ENCODE data around the gene GRAP2.
"Not testable (repeated sequence)": the region's sequence is repeated elsewhere in the genome, so short reads cannot be mapped to it uniquely, and the experiment has no call there.

The GRAP2 gene

DNA sequence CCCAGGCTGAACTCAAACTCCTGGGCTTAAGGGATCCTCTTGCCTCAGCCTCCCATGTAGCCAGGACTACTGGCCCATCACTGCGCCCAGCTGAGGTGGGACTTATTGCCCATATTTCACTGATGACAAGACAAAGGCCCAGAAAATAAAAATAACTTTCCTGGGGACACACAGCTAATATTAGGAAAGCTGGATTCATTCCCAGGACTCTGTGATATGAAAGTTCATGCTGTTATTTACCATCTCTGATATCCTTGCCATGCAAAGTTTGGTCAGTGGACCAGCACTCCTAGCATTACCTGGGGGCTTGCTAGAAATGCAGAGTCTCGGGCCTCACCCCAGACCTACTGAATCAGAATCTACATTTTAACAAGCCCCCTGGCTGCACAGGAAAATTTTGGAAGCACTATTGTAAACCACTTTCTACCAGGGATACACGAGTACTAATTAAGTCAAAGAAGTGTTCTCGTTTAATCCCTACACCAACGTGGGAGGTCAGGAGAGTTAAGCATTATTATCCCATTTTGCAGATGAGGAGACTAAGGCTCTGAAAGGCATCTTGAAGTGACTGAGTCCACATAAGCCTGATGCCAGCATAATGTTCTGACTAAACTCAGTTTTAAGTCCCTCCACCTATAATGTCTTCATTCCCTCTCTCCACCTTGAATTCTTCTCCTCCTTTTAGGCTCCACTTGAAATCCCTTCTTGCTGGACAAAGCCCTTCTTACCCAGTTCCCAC is 91.4 kb downstream of the GRAP2 start:
- CTCF ChIA-PET: interaction anchor here (2.0 kb wide), 1 partner anchor 33 kb away, joined by 9 read pairs; no protein-coding TSS in a partner anchor
- TF ChIP-seq, protein P1, sequence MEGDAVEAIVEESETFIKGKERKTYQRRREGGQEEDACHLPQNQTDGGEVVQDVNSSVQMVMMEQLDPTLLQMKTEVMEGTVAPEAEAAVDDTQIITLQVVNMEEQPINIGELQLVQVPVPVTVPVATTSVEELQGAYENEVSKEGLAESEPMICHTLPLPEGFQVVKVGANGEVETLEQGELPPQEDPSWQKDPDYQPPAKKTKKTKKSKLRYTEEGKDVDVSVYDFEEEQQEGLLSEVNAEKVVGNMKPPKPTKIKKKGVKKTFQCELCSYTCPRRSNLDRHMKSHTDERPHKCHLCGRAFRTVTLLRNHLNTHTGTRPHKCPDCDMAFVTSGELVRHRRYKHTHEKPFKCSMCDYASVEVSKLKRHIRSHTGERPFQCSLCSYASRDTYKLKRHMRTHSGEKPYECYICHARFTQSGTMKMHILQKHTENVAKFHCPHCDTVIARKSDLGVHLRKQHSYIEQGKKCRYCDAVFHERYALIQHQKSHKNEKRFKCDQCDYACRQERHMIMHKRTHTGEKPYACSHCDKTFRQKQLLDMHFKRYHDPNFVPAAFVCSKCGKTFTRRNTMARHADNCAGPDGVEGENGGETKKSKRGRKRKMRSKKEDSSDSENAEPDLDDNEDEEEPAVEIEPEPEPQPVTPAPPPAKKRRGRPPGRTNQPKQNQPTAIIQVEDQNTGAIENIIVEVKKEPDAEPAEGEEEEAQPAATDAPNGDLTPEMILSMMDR (IDR thresholded peaks at IDR 0.05; ENCODE audit: insufficient read depth, low read length, missing control alignments): no peak

DNA sequence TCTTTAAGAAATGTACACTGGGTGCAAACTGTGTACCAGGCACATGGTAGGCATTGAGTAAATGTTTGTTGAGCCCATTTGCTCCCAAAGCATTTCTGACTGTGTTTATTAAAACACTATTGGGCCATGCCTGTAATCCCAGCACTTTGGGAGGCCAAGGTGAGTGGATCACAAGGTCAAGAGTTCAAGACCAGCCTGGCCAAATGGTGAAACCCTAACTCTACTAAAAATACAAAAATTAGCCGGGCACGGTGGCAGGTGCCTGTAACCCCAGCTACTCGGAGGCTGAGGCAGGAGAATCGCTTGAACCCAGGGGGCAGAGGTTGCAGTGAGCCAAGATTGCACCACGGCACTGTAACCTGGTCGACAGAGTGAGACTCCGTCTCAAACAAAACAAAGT is 92.0 kb downstream of the GRAP2 start:
- H3K4me3 ChIP-seq (ENCODE audit: low read depth, low read length); DNase-seq (ENCODE audit: low read depth, low spot score); POLR2A ChIA-PET: not testable (repeated sequence)
- CTCF ChIA-PET: interaction anchor here (1.6 to 2.0 kb wide), 2 partner anchors 32 to 459 kb away, joined by 5 to 9 read pairs; no protein-coding TSS in a partner anchor

More for the DNA sequence above, 91.4 kb downstream of the GRAP2 start:
- H3K4me3 ChIP-seq (ENCODE audit: low read depth, low read length): no peak overlapping the region
- POLR2A ChIA-PET: no interaction called here
- no peak for DNase-seq (ENCODE audit: low read depth, low spot score)

DNA sequence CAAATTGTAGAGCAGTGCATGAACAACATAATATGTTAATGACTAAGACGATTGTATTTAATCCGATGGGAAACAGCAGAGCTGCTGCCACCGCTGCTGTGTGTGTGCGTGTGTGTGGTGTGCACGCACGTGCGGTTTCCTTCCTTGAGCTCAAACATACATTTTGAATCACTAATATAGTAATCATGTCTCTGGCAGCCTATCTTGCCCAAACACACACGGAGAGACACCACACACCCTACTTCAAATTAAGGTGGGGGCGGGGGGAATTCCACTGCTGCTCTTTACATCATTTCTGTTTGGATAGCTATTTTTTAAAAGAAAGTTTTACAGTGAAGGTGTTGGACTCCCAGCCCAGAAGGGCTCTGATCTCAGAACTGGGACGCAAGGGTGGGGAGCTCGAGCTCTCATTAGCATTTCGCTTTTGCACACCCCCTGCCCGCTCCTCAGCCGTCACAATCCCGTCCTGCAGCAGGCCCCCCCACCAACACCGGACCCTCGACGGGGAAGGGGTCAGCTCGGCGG is 93.2 kb downstream of the GRAP2 start:
- no peak overlapping the region for H3K4me3 ChIP-seq (ENCODE audit: low read depth, low read length)
- TF ChIP-seq, protein P1 (IDR thresholded peaks at IDR 0.05; ENCODE audit: insufficient read depth, low read length, missing control alignments): no peak
- peak; percentile 19 for DNase-seq (ENCODE audit: low read depth, low spot score)
- ChIA-PET POLR2A (no interaction called here), CTCF (interaction anchor here (0.6 to 2.0 kb wide), 3 partner anchors 12 to 460 kb away, joined by 3 to 9 read pairs (median 5); no protein-coding TSS in a partner anchor)

DNA sequence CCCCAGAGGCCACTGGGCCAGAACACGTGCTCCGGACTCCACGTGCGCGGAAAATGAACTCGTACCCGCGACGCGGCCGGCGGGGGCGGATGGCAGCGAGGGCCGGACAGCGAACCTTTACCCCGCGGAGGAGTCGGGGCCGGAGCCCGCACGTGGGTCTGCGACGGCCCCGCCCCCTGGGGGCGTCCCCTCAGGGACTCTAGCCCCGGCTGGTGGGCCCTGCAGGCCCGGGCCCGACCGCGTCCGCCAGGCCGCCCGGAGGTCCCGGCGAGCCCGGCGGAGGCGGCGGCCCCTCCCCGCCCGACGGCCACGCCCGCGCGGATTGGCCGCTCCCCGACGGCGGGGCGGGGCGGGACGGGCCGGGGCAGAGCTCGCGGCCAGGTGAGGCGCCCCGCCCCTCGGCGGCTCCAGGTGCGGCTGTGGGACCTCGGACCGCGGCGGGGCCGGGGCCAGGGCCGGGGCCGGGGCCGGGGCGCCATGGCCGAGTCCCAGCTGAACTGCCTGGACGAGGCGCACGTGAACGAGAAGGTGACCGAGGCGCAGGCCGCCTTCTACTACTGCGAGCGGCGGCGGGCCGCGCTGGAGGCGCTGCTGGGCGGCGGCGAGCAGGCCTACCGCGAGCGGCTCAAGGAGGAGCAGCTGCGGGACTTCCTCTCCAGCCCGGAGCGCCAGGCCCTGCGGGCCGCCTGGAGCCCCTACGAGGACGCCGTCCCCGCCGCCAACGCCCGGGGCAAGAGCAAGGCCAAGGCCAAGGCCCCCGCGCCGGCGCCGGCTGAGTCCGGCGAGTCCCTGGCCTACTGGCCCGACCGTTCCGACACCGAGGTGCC is 93.9 kb downstream of the GRAP2 start, which contains the start of gene FAM83F:
TSS of gene FAM83F (plus strand) at position 389 of the 827 bp plus-strand sequence. CDS start at position 478, 89 bp downstream.
- no peak within 1 kb of the TSS for H3K4me3 ChIP-seq (ENCODE audit: low read depth, low read length)
- CTCF ChIA-PET: interaction anchor here (1.6 to 2.0 kb wide), 2 partner anchors 30 to 461 kb away, joined by 5 to 9 read pairs; no protein-coding TSS in a partner anchor

DNA sequence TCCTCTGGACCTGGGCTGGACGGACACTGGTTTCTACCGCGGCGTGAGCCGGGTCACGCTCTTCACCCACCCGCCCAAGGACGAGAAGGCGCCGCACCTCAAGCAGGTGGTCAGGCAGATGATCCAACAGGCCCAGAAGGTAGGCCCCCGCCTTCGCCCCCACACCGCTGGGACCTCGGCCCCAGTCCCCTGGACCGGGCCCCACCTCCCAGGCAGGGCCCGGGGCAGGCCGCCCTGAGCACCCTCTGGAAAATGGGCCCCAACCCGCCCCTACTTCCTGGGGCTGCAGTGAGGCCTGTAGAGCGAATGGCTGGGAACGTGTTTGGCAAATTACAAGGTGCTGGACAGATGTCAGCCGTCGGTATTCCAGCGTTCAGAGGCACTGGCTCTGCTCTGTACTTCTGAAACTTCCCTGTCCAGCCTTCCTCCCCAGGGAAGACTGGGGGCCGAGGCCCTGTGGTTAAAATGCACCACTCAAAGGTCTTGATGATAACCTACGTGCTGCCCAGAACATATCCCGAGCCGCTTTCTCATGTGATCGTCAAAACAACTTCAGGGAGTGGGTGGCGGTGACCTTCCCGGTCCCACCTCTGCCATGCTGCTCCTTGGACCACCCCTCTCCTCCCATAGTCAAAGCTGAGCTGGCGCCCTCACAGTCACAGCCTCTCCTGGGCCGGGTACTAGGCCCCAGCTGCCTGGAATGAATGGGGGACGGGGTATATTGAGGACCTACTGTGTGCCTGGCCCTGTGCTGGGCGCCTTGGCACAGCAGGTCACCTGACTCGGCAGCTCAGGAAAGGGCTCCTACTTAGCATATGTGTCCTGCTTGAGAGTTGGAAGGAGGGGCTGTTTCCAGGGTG is 94.7 kb downstream of the GRAP2 start:
- ChIA-PET POLR2A (no interaction called here), CTCF (interaction anchor here (2.4 kb wide), 1 partner anchor 29 kb away, joined by 9 read pairs; no protein-coding TSS in a partner anchor)
- no peak for DNase-seq (ENCODE audit: low read depth, low spot score)
- TF ChIP-seq, protein P1 (IDR thresholded peaks at IDR 0.05; ENCODE audit: insufficient read depth, low read length, missing control alignments): no peak
- H3K4me3 ChIP-seq (ENCODE audit: low read depth, low read length): no peak overlapping the region

More for the DNA sequence above, 93.9 kb downstream of the GRAP2 start, which contains the start of gene FAM83F:
- TF ChIP-seq, protein P1 (IDR thresholded peaks at IDR 0.05; ENCODE audit: insufficient read depth, low read length, missing control alignments): no peak
- POLR2A ChIA-PET: no interaction called here
- no peak for DNase-seq (ENCODE audit: low read depth, low spot score)

DNA sequence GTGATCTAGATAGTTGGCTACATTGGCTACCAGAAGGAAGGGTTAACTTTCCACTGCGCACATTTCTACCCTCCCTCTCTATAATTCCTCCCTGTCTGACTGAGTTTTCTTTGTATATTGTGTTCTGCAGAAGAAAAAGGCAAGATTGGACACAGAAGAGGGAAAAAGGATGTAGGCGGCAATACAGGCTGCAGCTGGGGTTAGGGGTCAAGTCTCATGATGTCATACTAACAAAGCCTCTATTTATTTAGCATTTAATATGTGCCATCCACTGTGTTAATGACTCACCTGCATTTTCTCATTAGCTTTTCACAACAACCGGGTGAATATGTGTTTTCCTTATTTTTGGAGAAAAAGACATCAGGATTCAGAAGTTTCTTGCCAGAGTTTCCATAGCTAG is 95.8 kb downstream of the GRAP2 start:
- TF ChIP-seq, protein P1 (IDR thresholded peaks at IDR 0.05; ENCODE audit: insufficient read depth, low read length, missing control alignments): no peak
- H3K4me3 ChIP-seq (ENCODE audit: low read depth, low read length): no peak overlapping the region
- no peak for DNase-seq (ENCODE audit: low read depth, low spot score)
- CTCF ChIA-PET: interaction anchor here (2.4 kb wide), 1 partner anchor 28 kb away, joined by 9 read pairs; no protein-coding TSS in a partner anchor
- POLR2A ChIA-PET: no interaction called here
